Activated T-helper 2 cell treated with anti-CD3 and anti-CD28 coated beads, Interferon-gamma antibody, Interleukin-2, Interleukin-4, amounts not matched to agents 10 μg/mL and 5 μg/mL and 100 μg/mL, durations not matched to agents 14 hours and 24 hours and 36 hours (primary cell): Measurements from ENCODE around the gene RPL10. TPM values are rescaled to one million over a fixed set of nuclear protein-coding genes. Genes with fewer than 3 reads are reported as not detected.

Experiments
- DNase-seq: peaks from one replicate; pipeline ENCODE4 v3.0.0; 2021; ENCODE audit warnings: low spot score
- H3K27ac Mint-ChIP-seq: one replicate; pipeline ENCODE4 v1.8.0; 2021; ENCODE audit warnings: mixed read lengths
- H3K27me3 Mint-ChIP-seq: one replicate; pipeline ENCODE4 v1.8.0; 2021; ENCODE audit warnings: low read depth, mixed read lengths
- H3K36me3 Mint-ChIP-seq: one replicate; pipeline ENCODE4 v1.8.0; 2021; ENCODE audit warnings: low read depth, mixed read lengths
- H3K4me1 Mint-ChIP-seq: one replicate; pipeline ENCODE4 v1.8.0; 2021; ENCODE audit warnings: low read depth, mixed read lengths
- H3K4me3 Mint-ChIP-seq: one replicate; pipeline ENCODE4 v1.8.0; 2021; ENCODE audit warnings: low read depth, mild to moderate bottlenecking, moderate library complexity, mixed read lengths
- H3K9me3 Mint-ChIP-seq: one replicate; pipeline ENCODE4 v1.8.0; 2021; ENCODE audit warnings: mixed read lengths
- intact Hi-C: fragments of 100-400 bp; cut with micrococcal nuclease; formaldehyde crosslinking; loops from one replicate; pipeline ENCODE4 v1.15.1; 2023
- total RNA-seq: library from RNA; stranded (reverse); gene quantifications from 2 replicates; pipeline ENCODE4 v1.2.3, GENCODE V29; 2022

The RPL10 gene
- total RNA-seq, 1 donor from 2014 or later, result 2,692 TPM

DNA sequence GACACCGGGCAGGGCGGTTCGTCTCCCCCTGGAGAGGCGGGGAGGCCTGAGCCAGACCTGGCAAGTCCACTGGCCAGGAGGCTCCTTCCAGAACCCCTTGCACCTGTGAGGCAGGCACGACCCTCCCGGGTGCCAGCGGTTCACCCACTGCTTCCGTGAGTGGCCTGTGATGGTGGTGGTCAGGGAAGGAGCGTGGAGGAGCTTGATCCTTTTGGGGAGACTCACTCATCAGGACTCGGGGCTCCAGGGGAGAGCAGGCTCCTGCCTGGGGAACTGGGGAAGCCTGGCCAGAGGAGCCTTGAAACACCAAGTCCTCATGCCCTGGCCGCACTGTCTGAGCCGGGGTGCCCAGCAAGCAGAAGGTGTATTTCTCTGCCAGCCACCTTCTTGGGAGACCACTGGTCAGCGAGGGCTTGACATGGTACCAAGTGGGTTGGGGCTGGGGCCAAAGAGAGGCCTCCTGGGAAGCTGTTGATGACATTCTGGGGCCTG lies 46.6 kb downstream of the RPL10 start:
- no peak for DNase-seq
- intact Hi-C loops, result loop anchor here (5.0 kb wide), 1 partner anchor 32 kb away; the partner anchor contains the start of gene LAGE3
- no peaks in the 10 kb centered on the region for H3K27me3 Mint-ChIP-seq

DNA sequence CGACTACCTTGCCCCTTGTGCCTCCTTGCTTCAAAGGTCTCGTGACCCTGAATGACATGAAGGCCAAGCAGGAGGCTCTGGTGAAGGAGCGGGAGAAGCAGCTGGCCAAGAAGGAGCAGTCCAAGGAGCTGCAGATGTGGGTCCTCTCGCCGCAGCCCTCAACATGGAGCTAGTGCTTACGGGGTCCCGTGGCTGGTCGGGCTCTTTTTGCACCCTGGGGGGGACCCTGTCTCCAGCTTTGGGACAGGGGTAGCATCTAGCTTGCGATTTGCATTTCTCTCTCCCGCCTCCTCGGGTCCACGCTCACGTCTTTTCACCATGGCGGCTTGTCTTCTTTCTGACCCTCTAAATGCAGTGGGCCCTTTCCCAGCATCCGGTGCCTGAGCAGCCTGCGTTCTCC lies 47.6 kb downstream of the RPL10 start:
- DNase-seq, result no peak
- Mint-ChIP-seq H3K36me3 (peaks cover 29% of the 10 kb centered on the region), H3K4me1 (peaks cover 3% of the 10 kb centered on the region), H3K27ac (no peak overlapping the region), H3K4me3 (peak overlapping the region; percentile 51), H3K9me3 (no peaks in the 10 kb centered on the region), H3K27me3 (no peaks in the 10 kb centered on the region)
- intact Hi-C loops, result no loop called here

More for the DNA sequence above, 46.6 kb downstream of the RPL10 start:
- Mint-ChIP-seq H3K9me3 (no peaks in the 10 kb centered on the region), H3K4me1 (peaks cover 3% of the 10 kb centered on the region), H3K36me3 (peaks cover 27% of the 10 kb centered on the region), H3K27ac (no peak overlapping the region), H3K4me3 (peak overlapping the region; percentile 58)

DNA sequence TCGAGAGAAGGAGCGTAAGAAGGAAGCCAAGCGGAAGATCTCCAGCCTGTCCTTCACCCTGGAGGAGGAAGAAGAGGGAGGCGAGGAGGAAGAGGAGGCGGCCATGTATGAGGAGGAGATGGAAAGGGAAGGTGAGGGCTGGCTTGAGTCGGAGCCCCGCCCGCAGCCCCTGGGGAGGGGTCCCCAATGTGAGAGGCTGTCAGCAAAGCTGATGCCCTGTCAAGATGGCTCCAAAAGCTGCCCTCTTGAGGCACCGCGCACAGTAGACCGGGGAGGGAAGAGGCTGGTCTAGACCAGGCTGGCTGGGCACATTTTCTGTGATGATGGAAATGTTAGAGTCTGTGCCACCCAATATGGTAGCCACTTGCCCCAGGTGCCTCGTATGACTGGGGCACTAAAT lies 48.3 kb downstream of the RPL10 start:
- Mint-ChIP-seq H3K27me3 (no peaks in the 10 kb centered on the region), H3K36me3 (peaks cover 29% of the 10 kb centered on the region), H3K27ac (no peak overlapping the region), H3K9me3 (no peaks in the 10 kb centered on the region), H3K4me1 (peaks cover 3% of the 10 kb centered on the region), H3K4me3 (no peak overlapping the region)
- no peak for DNase-seq
- intact Hi-C loops, result no loop called here

DNA sequence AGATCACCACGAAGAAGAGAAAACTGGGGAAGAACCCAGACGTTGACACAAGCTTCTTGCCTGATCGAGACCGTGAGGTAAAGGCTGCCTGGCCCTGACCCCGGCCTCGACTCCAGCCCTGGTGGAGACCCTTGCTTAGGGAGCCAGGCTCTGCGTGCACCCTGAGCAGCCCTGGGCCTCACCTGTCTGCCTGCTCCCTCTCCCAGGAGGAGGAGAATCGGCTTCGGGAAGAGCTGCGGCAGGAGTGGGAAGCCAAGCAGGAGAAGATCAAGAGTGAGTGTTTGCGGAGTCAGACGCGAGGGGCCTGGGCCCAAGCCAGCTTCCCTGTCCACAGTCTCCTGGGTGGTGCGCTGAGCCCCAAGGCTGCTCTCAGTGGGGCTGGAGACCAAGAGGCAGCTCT lies 50.3 kb downstream of the RPL10 start:
- H3K36me3 Mint-ChIP-seq, result peaks cover 34% of the 10 kb centered on the region
- no peak overlapping the region for H3K27ac Mint-ChIP-seq
- peaks cover under 1% of the 10 kb centered on the region for H3K4me1 Mint-ChIP-seq
- H3K9me3 Mint-ChIP-seq, result no peaks in the 10 kb centered on the region
- DNase-seq, result no peak
- intact Hi-C loops, result no loop called here
- H3K4me3 Mint-ChIP-seq, result no peak overlapping the region
- no peaks in the 10 kb centered on the region for H3K27me3 Mint-ChIP-seq

DNA sequence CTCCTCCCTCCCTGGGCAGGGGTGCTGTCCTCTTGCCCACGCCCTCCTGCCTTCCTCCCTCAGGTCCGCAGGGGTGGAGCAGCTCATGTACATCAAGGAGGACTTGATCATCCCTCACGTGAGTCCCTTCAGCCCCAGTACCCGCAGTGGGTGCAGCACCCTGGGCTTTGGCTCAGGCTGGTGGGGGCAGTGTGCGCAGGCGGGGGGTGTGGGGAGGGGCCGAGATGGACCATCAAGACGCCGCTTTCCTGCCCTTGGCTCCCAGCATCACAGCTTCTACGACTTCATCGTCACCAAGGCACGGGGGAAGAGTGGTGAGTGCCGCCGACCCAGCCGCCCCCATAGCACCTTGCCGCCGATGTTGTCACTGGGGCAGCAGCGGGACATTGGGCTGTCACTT lies 51.4 kb downstream of the RPL10 start:
- intact Hi-C loops, result no loop called here
- H3K27me3 Mint-ChIP-seq, result no peaks in the 10 kb centered on the region
- H3K36me3 Mint-ChIP-seq, result peaks cover 38% of the 10 kb centered on the region
- no peak for DNase-seq
- H3K9me3 Mint-ChIP-seq, result no peaks in the 10 kb centered on the region
- H3K27ac Mint-ChIP-seq, result no peak overlapping the region
- H3K4me3 Mint-ChIP-seq, result no peak overlapping the region
- no peaks in the 10 kb centered on the region for H3K4me1 Mint-ChIP-seq

DNA sequence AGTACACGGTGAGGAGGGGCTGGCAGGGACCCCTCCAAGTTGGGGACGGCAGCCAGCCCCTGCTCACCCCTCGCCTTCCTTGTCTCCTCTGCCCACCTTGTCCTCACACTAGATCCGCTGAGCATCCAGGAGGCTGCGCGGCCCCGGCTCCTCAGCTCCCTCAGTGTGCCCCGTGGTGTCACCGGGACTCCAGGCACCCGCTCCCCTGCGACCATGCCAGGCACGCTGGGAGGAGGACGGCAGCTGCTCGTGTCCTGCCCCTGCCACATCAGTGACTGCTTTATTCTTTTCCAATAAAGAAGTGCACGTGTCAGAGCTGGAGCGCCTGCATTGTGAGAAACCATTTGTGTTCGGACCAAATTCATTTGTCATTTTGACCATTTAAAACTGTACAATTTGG lies 52.1 kb downstream of the RPL10 start:
- intact Hi-C loops, result no loop called here
- H3K9me3 Mint-ChIP-seq, result no peaks in the 10 kb centered on the region
- no peak for DNase-seq
- H3K4me1 Mint-ChIP-seq, result no peaks in the 10 kb centered on the region
- no peaks in the 10 kb centered on the region for H3K27me3 Mint-ChIP-seq
- H3K4me3 Mint-ChIP-seq, result no peak overlapping the region
- H3K27ac Mint-ChIP-seq, result no peak overlapping the region
- peaks cover 38% of the 10 kb centered on the region for H3K36me3 Mint-ChIP-seq

Other genes with a start within 250 kb of the RPL10 start
- not detected in 2 replicates for gene OPN1MW, start 215.8 kb upstream of the RPL10 start, total RNA-seq
- gene OPN1MW2, start 178.6 kb upstream of the RPL10 start, total RNA-seq, result not detected in 2 replicates
- gene OPN1MW3, start 140.8 kb upstream of the RPL10 start, total RNA-seq, result not detected in 2 replicates
- gene TEX28, start 103.3 kb upstream of the RPL10 start, total RNA-seq, result not detected in 2 replicates
- 0.07 and 0.09 TPM in 2 replicates for gene TKTL1, start 102.6 kb upstream of the RPL10 start, total RNA-seq
- 1,005 and 1,026 TPM in 2 replicates for gene FLNA, start 23.7 kb upstream of the RPL10 start, total RNA-seq
- gene EMD, start 19.1 kb upstream of the RPL10 start, total RNA-seq, result 95.6 and 98.8 TPM in 2 replicates
- 18.1 TPM in 2 replicates for gene DNASE1L1, start 10.9 kb downstream of the RPL10 start, total RNA-seq
- 77.3 TPM in 2 replicates for gene TAFAZZIN, start 13.2 kb downstream of the RPL10 start, total RNA-seq
- 47.4 and 48.9 TPM in 2 replicates for gene ATP6AP1, start 30.3 kb downstream of the RPL10 start, total RNA-seq
- 115 and 117 TPM in 2 replicates for gene GDI1, start 38.8 kb downstream of the RPL10 start, total RNA-seq
- gene FAM50A, start 45.8 kb downstream of the RPL10 start, total RNA-seq, result 79.6 and 84.1 TPM in 2 replicates
- 62.1 and 62.5 TPM in 2 replicates for gene PLXNA3, start 59.9 kb downstream of the RPL10 start, total RNA-seq
- 49.4 and 51.7 TPM in 2 replicates for gene LAGE3, start 80.9 kb downstream of the RPL10 start, total RNA-seq
- gene UBL4A, start 88.2 kb downstream of the RPL10 start, total RNA-seq, result 55.5 and 56.1 TPM in 2 replicates
- gene SLC10A3, start 92.3 kb downstream of the RPL10 start, total RNA-seq, result 17.5 and 18.3 TPM in 2 replicates
- gene FAM3A, start 117.9 kb downstream of the RPL10 start, total RNA-seq, result 39.2 and 39.8 TPM in 2 replicates
- gene G6PD, start 148.5 kb downstream of the RPL10 start, total RNA-seq, result 82.8 and 86.4 TPM in 2 replicates
- gene IKBKG, start 149.2 kb downstream of the RPL10 start, total RNA-seq, result 40.5 and 41.7 TPM in 2 replicates
- not detected in 2 replicates for gene CTAG1A, start 186.8 kb downstream of the RPL10 start, total RNA-seq
- gene CTAG1B, start 220.9 kb downstream of the RPL10 start, total RNA-seq, result not detected in 2 replicates